Measurements from ENCODE around the gene SMOC1. TPM values are rescaled to one million over a fixed set of nuclear protein-coding genes. Genes with fewer than 3 reads are reported as not detected.

Gene SMOC1
- total RNA-seq, 1 experiment from 2014 or later = not detected

- Histone ChIP-seq H3K4me1 (replicated peaks; ENCODE audit: insufficient read depth) (no peaks in the 10 kb centered on the region), H3K9me3 (ENCODE audit: insufficient read depth, low read depth) (no peaks in the 10 kb centered on the region), H3K27ac (no peak overlapping the region), H3K36me3 (ENCODE audit: low read depth) (no peaks in the 10 kb centered on the region), H4K20me1 (ENCODE audit: insufficient read depth) (no peaks in the 10 kb centered on the region), H3F3A (ENCODE audit: insufficient read depth, low read depth) (no peaks in the 10 kb centered on the region), H3K4me2 (no peak overlapping the region), H2AFZ (no peak overlapping the region), H3K4me3 (no peak overlapping the region), H3K9me2 (ENCODE audit: insufficient read depth) (no peaks in the 10 kb centered on the region), H3K27me3 (ENCODE audit: insufficient read depth, low read depth) (peaks cover 7% of the 10 kb centered on the region; the same call in 1 of the 2 replicates), H3K79me2 (ENCODE audit: low read depth) (no peaks in the 10 kb centered on the region)
- POLR2A ChIA-PET (ENCODE audit: unreplicated experiment) = no interaction called here
- peak in 1 of 2 experiments; percentile 15 for DNase-seq
- CTCF ChIA-PET = no interaction called here
- TF ChIP-seq EZH2 (IDR thresholded peaks at IDR 0.05; ENCODE audit: low read depth) (no peak), CTCF (conservative IDR thresholded peaks at IDR 0.05) (peak; percentile 90)
- BruUV-seq (replicated peaks) = no TSS peak
- intact Hi-C loops (cut with micrococcal nuclease; ENCODE audit: unreplicated experiment) = loop anchor here (5.0 kb wide), 1 partner anchor 281 kb away; no protein-coding TSS in a partner anchor
Measured at GRCh38 chr14:70013271-70013873, 134.2 kb downstream of the SMOC1 start.

- no peaks in the 10 kb centered on the region for H3K36me3 ChIP-seq (ENCODE audit: low read depth)
- no peak overlapping the region for H3K27ac ChIP-seq
- BruUV-seq (replicated peaks) = no TSS peak
- intact Hi-C loops (cut with micrococcal nuclease; ENCODE audit: unreplicated experiment) = loop anchor here (5.0 kb wide), 1 partner anchor 282 kb away; no protein-coding TSS in a partner anchor
- no peaks in the 10 kb centered on the region for H3K9me2 ChIP-seq (ENCODE audit: insufficient read depth)
- DNase-seq = no peak
- H3K4me1 ChIP-seq (replicated peaks; ENCODE audit: insufficient read depth) = no peaks in the 10 kb centered on the region
- POLR2A ChIA-PET (ENCODE audit: unreplicated experiment) = no interaction called here
- no peak overlapping the region for H3K4me2 ChIP-seq
- H2AFZ ChIP-seq = no peak overlapping the region
- H3K4me3 ChIP-seq = no peak overlapping the region
- H3F3A ChIP-seq (ENCODE audit: insufficient read depth, low read depth) = no peaks in the 10 kb centered on the region
- CTCF ChIA-PET = no interaction called here
- no peaks in the 10 kb centered on the region for H3K79me2 ChIP-seq (ENCODE audit: low read depth)
- H3K9me3 ChIP-seq (ENCODE audit: insufficient read depth, low read depth) = no peaks in the 10 kb centered on the region
- no peaks in the 10 kb centered on the region for H4K20me1 ChIP-seq (ENCODE audit: insufficient read depth)
- peaks cover 7% of the 10 kb centered on the region; the same call in 1 of the 2 replicates for H3K27me3 ChIP-seq (ENCODE audit: insufficient read depth, low read depth)
- no peak for TF ChIP-seq CTCF (conservative IDR thresholded peaks at IDR 0.05)
- no peak for TF ChIP-seq EZH2 (IDR thresholded peaks at IDR 0.05; ENCODE audit: low read depth)
Measured at GRCh38 chr14:70014406-70015095, 135.3 kb downstream of the SMOC1 start.

- Histone ChIP-seq H3K27me3 (ENCODE audit: insufficient read depth, low read depth) (peaks cover 7% of the 10 kb centered on the region; the same call in 1 of the 2 replicates), H3K36me3 (ENCODE audit: low read depth) (no peaks in the 10 kb centered on the region), H3K9me2 (ENCODE audit: insufficient read depth) (no peaks in the 10 kb centered on the region), H3K4me1 (replicated peaks; ENCODE audit: insufficient read depth) (no peaks in the 10 kb centered on the region), H3K27ac (no peak overlapping the region), H3K4me2 (no peak overlapping the region), H3K4me3 (no peak overlapping the region), H3F3A (ENCODE audit: insufficient read depth, low read depth) (no peaks in the 10 kb centered on the region), H3K79me2 (ENCODE audit: low read depth) (no peaks in the 10 kb centered on the region), H2AFZ (no peak overlapping the region), H4K20me1 (ENCODE audit: insufficient read depth) (no peaks in the 10 kb centered on the region), H3K9me3 (ENCODE audit: insufficient read depth, low read depth) (no peaks in the 10 kb centered on the region)
- DNase-seq = no peak
- ChIA-PET POLR2A (ENCODE audit: unreplicated experiment) (no interaction called here), CTCF (no interaction called here)
- intact Hi-C loops (cut with micrococcal nuclease; ENCODE audit: unreplicated experiment) = no loop called here
- no TSS peak for BruUV-seq (replicated peaks)
- no peak for TF ChIP-seq EZH2 (IDR thresholded peaks at IDR 0.05; ENCODE audit: low read depth)
Measured at GRCh38 chr14:70018230-70018629, 139.0 kb downstream of the SMOC1 start.
